Measurements from ENCODE around the gene SLC28A3. TPM values are rescaled to one million over a fixed set of nuclear protein-coding genes. Genes with fewer than 3 reads are reported as not detected.
"Not testable (repeated sequence)": the region's sequence is repeated elsewhere in the genome, so short reads cannot be mapped to it uniquely, and the experiment has no call there.

SLC28A3 gene, protein sequence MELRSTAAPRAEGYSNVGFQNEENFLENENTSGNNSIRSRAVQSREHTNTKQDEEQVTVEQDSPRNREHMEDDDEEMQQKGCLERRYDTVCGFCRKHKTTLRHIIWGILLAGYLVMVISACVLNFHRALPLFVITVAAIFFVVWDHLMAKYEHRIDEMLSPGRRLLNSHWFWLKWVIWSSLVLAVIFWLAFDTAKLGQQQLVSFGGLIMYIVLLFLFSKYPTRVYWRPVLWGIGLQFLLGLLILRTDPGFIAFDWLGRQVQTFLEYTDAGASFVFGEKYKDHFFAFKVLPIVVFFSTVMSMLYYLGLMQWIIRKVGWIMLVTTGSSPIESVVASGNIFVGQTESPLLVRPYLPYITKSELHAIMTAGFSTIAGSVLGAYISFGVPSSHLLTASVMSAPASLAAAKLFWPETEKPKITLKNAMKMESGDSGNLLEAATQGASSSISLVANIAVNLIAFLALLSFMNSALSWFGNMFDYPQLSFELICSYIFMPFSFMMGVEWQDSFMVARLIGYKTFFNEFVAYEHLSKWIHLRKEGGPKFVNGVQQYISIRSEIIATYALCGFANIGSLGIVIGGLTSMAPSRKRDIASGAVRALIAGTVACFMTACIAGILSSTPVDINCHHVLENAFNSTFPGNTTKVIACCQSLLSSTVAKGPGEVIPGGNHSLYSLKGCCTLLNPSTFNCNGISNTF
- total RNA-seq = not detected in 2 replicates

DNA sequence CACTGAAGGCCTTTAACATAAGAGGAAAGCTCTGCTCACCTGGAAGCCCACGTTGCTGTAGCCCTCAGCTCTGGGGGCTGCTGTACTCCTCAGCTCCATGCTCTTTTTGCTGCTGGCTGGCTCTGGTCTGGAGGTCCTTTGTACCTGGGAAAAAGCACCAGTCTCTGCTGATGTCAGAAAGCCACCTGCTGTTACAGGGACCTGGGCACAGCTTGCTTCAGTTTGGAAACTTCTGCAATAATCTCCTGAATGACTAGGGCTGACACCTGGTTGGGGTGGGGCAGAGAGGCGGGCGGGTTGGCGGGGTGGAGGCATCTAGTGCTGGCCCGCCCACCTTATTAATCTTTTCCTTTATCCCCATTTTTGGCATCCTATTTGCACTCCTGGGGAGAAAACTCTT is at the start of gene SLC28A3:
Gene SLC28A3, minus strand, starts transcription at position 224 of the 400 bp plus-strand sequence. Its CDS starts 125 bp downstream, at position 99.
- DNase-seq = no peak

DNA sequence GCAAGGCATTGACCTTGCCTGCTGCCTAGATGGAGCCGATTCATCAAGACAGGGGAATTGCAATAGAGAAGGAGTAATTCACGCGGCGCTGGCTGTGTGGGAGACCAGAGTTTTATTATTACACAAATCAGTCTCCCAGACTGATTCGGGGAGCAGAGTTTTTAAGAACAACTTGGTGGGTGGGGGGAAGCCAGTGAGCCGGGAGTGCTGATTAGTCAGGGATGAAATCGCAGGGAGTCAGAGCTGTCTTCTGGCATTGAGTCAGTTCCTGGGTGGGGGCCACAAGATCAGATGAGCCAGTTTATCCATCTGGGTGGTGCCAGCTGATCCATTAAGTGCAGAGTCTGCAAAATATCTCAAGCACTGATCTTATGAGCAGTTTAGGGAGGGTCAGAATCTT is 49.7 kb upstream of the SLC28A3 start:
- DNase-seq = not testable (repeated sequence)

DNA sequence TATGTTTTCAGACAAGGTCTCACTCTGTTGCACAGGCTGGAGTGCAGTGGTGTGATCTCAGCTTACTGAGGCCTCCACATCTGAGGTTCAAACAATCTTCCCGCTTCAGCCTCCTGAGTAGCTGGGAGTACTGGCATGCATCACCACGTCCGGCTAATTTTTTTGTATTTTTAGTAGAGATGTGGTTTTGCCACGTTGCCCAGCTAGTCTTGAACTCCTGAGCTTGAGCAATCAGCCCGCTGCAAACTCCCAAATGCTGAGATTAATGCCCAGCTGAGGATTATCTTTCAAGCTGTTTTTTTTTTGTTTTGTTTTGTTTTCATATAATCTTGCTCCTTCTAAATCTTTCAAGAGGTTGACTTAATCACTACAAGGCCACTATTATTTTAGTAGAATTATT is 47.3 kb upstream of the SLC28A3 start:
- DNase-seq = no peak

DNA sequence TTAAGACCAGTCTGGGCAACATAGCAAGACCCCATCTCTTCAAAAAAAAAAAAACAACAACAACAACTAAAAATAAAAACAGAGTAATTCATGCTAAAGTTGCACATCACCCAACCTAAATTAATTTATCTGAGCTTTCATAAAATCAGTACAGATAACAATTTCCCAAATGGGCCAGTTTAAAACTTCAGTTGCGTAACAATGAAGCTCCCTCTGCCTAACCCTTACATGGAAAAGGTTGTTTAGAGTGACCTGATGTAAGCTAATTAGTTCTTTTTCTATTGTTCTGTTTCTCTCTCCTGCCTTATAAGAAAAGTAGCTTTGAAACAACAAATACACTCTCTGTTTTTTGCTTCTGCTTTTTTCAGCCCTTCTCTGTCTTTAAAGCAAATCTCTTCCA is 46.2 kb upstream of the SLC28A3 start:
- no peak for DNase-seq

DNA sequence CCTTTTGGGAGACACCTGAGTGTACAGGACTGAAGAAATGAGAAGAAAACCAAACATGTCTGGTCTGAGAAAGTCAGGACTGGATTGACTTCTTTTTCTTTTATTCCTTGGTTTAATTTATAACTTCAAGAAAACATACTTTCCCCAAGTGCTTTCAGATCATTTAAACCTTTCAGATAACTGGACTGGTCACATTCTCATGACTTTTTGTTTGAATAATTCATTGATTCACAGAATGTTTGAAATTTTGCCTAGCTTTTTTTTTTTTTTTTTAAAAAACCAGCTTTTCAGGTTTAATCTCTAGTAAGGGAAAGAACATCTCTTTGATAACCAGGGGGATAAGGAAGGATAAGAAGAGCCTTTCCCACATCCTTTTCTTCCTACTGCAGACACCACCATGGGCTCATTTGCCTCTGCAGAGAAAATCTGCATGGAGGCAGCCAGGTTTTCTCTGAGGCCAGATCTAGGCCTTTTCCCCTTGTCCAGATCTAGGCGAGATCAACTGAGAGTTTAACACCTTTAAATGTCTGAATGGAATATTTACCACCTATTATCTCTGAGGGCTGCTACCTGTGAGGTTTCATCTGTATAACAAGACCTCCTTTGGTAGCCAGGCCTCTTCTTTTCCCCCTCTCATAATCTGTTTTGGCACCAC is 45.0 kb upstream of the SLC28A3 start:
- no peak for DNase-seq

DNA sequence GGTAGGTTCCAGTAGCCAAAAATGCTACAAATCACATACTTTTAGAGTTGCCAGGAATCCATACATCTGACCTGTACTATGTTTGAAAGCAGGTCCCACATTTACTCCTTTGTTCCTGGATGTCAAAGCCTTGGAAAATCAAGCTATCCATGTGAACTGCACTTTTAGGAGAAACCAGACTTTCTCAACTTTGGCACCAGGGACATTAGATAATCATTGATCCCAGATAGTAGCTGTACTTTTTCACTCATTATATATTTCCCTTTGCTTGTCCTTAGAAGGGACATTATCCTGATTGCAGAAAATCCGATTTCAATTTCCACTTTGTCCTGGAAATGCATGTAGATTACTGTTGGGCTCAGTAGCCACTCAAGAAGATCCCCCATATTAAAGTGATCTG is 44.1 kb upstream of the SLC28A3 start:
- DNase-seq = no peak

DNA sequence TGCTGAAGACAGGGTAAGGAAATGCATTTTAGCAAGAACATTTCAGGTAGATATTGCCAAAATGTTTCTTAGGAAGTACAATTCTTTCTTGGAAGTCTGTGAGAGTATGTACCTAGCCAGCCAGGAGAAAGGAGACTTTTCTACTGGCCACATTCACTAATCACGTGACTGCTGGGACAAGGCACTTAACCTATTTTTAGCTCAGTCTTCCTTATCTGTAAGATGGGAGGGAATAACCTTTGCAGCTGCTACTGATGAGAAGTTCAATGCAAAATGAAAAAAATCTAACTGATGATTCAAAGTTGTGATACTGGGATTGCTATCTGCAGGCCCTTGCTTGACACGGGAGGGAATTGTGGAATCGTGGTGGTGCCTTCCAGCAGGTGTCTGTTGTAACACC is 42.6 kb upstream of the SLC28A3 start:
- no peak for DNase-seq

DNA sequence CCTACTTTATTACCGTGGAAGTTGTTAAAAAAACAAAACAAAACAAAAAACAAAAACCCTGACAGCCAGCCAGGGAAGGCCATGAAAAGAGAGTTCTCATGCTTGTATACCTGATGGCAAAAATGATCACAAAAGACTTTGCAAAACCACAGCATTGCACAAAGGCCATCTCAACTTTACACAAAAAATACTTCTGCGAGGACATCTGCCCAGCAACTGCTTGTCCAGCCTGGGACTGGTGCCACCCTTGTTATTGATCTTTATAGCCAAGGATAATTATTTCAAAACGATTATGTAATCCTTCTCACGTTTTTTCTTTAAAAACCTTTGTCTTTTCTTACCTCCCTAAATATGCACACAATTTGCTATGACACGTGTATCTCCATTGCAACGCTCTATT is 42.2 kb upstream of the SLC28A3 start:
- no peak for DNase-seq

DNA sequence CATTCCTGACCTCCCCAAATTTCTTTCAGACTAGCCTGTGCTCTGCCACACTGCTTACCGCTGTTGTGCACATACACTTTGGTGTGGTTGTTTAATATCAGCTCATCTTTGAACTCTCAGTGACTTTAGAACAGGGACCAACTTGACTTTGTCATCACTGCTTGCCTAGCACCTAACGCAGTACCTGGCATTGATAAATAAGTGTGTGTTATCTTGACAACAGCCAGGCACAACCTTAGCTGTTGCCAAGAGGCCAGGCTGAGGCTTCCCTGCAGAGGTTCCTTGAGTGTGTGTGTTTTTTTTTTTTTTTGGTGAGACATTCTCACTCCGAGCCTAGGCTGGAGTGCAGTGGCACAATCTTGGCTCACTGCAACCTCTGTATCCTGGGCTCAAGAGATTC is 41.0 kb upstream of the SLC28A3 start:
- DNase-seq = no peak

DNA sequence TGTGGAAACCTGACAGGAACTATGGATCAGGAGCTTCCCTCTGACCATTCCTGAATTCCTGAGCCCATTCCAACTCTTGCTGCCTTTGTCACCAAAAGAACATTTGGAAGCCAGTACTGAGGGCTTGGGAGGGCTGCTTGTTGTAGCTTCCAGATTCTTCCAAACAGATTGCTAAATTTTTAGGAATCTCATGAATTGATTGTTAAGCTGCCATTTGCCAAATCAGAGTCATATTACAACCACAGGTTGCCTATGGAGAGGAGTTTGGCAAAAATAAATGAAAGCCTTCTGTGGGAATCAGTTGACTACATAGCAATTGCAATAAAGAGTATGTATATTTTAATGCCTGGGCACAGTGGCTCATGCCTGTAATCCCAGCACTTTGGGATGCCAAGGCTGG is 39.2 kb upstream of the SLC28A3 start:
- no peak for DNase-seq

DNA sequence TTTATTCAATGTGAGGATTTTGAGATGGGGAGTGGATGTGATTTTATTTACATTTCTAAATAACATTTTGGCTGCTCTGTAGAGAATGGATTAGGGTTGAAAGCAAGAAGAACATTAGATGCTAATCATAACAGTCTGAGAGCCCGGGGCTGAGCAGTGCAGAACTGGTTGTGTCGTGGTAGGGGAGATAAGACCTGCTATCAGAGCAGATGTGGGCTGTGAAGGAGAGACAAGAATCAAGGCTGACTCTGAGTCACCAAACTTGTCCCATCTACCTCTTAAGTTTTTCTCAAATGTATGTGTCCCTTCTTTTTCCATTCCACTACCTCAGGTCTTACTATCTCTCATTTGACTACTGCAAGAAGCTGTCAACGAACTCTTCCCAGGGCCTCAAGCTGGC is 35.4 kb upstream of the SLC28A3 start:
- DNase-seq = no peak

DNA sequence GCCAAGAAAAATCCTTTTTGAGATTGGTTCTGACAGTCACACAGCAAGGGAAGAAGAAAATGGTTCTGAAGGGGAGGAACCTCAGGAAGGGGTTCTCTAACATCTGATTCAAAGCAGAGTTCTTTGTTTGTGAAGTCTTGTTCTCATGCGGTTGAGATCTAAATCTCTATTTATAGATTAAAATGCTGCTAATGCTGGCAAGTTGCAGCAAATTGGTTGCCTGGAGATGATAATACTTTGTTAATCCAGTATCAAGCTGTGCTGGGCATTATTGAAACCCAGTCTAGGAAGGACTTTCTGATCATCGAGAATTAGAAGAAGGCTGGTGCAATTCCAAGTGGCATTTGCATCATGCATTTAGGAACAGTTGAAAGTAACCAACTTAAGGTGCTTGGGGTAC is 34.0 kb upstream of the SLC28A3 start:
- no peak for DNase-seq

DNA sequence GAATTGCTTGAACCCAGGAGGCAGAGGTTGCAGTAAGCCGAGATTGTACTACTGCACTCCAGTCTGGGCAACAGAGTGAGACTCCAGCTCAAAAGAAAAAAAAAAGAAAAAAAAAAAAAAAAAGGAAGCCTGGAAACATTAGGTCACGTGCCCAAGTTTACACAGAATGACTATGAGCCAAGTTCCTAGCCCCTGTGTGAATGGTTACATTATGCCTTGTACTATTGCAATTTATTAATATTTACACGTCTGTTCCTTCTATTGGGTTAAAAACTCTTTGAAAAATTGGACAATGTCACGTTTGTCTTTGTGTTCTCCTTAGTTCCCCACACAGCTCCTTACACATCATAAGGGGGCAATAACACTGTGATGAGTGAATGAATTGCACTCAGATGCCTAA is 33.5 kb upstream of the SLC28A3 start:
- DNase-seq = no peak

DNA sequence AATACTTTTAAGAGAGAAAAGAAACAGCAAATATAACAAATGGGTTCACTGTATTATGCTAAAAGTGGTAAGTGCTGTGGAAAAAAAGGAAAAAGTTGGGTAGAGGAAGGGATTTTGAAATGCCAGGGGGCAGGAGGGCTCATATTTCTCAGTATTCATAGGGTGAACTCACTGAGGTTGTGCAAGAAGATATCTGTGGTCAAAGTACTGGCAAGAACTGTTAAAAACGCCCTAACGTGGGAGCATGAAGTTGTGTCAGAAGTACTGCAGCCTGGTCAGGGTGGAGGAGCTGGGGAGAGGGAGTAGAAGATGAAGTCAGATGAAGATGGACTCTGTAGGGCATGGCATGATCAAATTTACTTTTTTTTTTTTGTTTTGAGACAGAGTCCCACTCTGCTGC is 31.2 kb upstream of the SLC28A3 start:
- no peak for DNase-seq

DNA sequence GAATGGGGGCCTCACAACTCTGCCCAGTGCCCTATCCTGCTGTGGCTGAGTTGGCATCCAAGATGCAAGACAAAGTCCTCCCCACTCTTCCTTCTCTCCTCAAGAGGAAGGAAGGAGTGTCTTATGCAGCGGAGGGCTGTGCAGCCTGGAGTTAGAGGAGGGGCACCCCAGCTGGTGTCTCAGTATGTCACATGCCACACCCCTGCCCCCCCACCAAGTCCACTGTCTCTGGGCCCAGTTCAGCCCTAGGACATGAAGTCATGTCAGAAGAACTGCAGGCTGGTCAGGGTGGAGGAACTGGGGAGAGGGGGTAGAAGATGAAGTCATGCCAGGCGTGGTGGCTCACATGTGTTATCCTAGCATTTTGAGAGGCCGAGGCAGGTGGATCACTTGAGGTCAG is 28.0 kb upstream of the SLC28A3 start:
- no peak for DNase-seq

DNA sequence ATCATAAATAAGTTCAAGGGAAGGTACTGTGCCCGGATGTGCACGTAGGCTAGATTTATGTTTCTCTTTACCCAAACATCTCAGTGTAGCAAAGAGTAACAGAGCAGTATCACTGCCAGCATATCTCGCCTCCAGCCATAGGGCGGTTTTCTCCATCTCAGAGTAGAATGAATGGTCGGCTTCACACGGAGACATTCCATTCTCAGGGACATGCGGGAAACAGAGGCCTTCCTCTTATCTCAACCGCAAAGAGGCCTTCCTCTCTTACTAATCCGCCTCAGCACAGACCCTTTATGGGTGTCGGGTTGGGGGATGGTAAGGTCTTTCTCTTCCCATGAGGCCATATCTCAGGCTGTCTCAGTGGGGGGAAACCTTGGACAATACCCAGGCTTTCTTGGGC is 27.2 kb upstream of the SLC28A3 start:
- not testable (repeated sequence) for DNase-seq

DNA sequence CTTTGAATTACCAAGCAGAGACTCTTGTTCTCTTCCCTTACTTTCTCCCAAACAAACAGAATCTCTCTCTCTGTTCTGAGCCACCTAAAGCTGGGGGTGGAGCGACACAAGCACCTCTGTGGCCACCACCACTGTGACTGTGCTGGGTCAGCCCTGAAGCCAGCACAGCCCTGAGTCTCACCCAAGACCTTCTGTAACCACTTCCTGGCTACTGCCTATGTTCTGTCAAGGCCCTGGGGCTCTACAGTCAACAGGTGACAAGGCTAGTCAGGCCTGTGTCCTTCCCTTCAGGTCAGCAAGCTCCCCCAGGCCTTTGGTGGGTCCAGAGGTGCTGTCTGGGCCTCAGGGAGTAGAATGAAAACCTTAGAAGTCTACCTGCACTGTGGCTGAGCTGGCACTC is 26.1 kb upstream of the SLC28A3 start:
- no peak for DNase-seq

DNA sequence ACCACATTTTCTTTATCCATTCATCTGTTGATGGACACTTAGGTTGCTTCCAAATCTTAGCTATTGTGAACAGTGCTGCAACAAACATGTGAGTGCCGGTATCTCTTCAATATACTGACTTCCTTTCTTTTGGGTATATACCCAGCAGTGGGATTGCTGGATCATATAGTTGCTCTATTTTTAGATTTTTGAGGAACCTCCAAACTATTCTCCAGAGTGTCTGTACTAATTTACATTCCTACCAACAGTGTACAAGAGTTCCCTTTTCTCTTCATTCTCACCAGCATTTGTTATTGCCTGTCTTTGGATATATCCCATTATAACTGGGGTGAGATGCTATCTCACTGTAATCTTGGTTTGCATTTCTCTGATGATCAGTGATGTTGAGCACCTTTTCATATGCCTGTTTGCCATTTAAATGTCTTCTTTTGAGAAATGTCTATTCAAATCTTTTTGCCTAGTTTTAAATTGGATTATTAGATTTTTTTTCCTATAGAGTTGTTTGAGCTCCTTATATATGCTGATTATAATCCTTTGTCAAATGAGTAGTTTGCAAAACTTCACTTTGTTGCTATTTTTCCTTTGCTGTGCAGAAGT is 24.4 kb upstream of the SLC28A3 start:
- not testable (repeated sequence) for DNase-seq

DNA sequence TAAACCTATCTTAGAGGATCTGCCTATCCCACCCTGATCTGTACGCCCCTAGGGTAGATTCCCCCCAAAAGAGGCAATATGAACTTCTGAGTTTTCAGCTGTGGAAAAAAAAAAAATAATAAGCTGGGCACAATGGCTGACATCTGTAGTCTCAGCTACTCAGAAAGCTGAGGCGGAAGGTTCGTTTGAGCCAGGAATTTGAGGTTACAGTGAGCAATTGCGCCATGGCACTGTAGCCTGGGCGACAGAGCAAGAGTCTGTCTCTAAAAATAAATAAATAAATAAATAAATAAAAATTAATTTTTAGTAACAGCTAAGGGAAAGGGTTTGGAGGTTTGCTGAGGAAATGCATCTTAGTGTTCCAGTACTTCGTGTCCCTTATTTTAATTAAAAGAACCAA is 21.1 kb upstream of the SLC28A3 start:
- DNase-seq = no peak

DNA sequence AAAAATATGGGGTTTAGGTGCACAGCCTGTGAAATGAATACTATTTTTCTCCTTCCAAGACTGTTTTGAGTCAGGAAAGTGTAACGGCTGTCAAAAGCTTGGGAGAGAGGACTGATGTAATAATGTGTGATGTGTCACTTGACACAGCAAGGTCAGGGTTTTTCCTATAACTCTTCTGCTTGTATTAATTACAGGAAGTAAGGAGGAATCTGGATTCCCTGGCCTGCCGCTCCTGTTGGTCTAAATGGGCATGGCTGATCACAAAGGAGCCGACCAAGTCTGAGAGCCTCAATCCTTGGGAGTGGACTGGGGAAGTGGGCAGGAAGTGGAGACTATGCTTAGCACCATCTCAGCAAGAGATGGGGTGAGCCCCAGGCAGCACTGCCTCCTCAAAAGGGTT is 16.7 kb upstream of the SLC28A3 start:
- peak; percentile 27 for DNase-seq

DNA sequence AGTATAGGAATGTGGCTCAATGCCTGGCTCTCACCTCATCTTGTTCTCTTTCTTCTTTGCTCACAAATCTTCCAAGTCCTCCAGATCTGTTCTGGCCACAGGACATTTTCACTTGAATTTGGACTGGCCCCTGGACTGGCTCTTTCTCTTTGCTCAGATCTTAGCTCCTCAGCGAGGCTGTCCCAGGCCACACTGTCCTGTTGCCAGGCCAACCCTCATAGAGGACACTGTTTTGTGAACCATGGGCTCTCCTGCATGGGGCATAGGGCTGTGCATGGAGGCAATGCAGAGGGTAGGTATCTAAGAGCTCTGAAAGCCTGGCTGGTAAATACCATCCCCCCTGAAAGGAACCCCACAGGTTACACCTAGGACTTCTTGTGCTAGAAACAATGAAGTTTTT is 13.5 kb upstream of the SLC28A3 start:
- no peak for DNase-seq

DNA sequence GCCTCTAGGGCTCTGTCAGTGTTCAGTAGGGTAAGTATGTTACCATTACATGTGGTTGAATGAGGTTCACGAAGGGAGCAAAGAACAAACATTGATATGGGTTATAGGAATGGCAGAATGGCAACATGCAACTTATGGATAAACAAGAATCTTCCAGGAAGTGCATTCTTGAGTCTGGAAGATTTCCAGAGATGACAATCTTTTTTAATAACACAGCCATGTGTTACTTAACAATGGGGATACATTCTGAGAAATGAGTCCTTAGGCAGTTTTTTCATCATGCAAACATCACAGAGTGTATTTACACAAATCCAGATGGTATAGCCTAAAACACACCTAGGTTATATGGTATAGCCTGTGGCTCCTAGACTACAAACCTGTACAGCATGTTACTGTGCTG is 9.1 kb upstream of the SLC28A3 start:
- DNase-seq = no peak

DNA sequence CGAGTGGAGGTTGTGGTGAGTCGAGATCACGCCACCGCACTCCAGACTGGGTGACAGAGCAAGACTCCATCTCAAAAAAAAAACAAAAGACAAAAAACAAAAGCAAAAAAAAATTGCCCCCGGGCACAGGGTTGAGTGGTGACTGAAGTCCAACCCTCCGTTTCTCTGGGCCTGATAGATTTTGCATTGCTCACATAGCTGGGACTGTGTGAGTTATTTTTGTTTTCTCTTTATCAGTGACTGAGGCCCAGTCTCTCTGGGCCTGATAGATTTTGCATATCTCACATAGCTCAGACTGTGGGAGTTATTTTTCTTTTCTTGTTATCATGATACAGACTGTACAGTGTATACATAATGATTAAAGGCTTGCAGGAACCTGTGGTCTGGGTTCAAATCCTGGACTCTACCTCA is 2.6 kb upstream of the SLC28A3 start:
- no peak for DNase-seq
